ENCODE measurements around the gene TEX14.
"Not testable (repeated sequence)": the region's sequence is repeated elsewhere in the genome, so short reads cannot be mapped to it uniquely, and the experiment has no call there.

TEX14 gene

GRCh38 chr17:58593123-58593522 lies 98.7 kb downstream of the TEX14 start:
- DNase-seq (ENCODE audit: low spot score): no peak
- no peak for TF ChIP-seq CTCF (IDR thresholded peaks at IDR 0.05; ENCODE audit: extremely low read depth, missing control alignments)

GRCh38 chr17:58591455-58591854 lies 100.4 kb downstream of the TEX14 start:
- no peak for TF ChIP-seq CTCF (IDR thresholded peaks at IDR 0.05; ENCODE audit: extremely low read depth, missing control alignments)
- no peak for DNase-seq (ENCODE audit: low spot score)

GRCh38 chr17:58590377-58590776 lies 101.5 kb downstream of the TEX14 start:
- DNase-seq (ENCODE audit: low spot score): no peak
- no peak for TF ChIP-seq CTCF (IDR thresholded peaks at IDR 0.05; ENCODE audit: extremely low read depth, missing control alignments)

- peak; percentile 93 for TF ChIP-seq CTCF (IDR thresholded peaks at IDR 0.05; ENCODE audit: extremely low read depth, missing control alignments)
- peak; percentile 77 for DNase-seq (ENCODE audit: low spot score)
Measured at GRCh38 chr17:58587713-58588117, 104.1 kb downstream of the TEX14 start.

GRCh38 chr17:58586009-58586644 lies 105.7 kb downstream of the TEX14 start:
- no peak for TF ChIP-seq CTCF (IDR thresholded peaks at IDR 0.05; ENCODE audit: extremely low read depth, missing control alignments)
- DNase-seq (ENCODE audit: low spot score): no peak

GRCh38 chr17:58585554-58585953 lies 106.3 kb downstream of the TEX14 start:
- no peak for TF ChIP-seq CTCF (IDR thresholded peaks at IDR 0.05; ENCODE audit: extremely low read depth, missing control alignments)
- DNase-seq (ENCODE audit: low spot score): no peak

GRCh38 chr17:58583486-58583885 lies 108.4 kb downstream of the TEX14 start:
- DNase-seq (ENCODE audit: low spot score): no peak
- TF ChIP-seq CTCF (IDR thresholded peaks at IDR 0.05; ENCODE audit: extremely low read depth, missing control alignments): no peak

- not testable (repeated sequence) for DNase-seq (ENCODE audit: low spot score)
Measured at GRCh38 chr17:58582718-58583117, 109.1 kb downstream of the TEX14 start.

Data from GM20000 (cell line).